Measurements from ENCODE around the gene NBL1.

The NBL1 gene

DNA sequence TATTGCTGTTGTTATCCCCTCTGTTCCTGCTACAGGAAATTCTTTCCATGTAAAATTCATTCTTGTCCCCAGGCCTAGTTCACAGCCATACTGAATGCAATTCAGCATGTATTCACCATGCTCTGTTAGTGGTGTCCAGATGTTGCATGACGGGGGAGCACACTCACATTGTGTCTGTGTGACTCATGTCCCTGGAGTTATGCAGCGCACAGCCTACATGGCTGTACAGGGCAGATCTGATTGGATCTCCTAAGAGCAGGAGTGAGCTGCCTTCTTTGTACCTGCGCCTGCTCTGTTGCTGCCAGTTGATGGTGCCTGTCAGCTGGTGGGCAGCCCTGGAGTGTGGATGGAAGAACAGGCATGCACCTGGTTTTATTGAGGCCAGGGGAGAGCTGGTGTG lies 38.1 kb downstream of the NBL1 start (continued):
- TF ChIP-seq ZNF8 (CRISPR knock-in tag; IDR thresholded peaks at IDR 0.05) (no peak), ZC3H10 (CRISPR knock-in tag; IDR thresholded peaks at IDR 0.05) (no peak), GLIS3 (CRISPR knock-in tag; IDR thresholded peaks at IDR 0.05) (no peak)
- TF ChIP-seq, protein P1, sequence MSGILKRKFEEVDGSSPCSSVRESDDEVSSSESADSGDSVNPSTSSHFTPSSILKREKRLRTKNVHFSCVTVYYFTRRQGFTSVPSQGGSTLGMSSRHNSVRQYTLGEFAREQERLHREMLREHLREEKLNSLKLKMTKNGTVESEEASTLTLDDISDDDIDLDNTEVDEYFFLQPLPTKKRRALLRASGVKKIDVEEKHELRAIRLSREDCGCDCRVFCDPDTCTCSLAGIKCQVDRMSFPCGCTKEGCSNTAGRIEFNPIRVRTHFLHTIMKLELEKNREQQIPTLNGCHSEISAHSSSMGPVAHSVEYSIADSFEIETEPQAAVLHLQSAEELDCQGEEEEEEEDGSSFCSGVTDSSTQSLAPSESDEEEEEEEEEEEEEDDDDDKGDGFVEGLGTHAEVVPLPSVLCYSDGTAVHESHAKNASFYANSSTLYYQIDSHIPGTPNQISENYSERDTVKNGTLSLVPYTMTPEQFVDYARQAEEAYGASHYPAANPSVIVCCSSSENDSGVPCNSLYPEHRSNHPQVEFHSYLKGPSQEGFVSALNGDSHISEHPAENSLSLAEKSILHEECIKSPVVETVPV (CRISPR knock-in tag; IDR thresholded peaks at IDR 0.05), result no peak

DNA sequence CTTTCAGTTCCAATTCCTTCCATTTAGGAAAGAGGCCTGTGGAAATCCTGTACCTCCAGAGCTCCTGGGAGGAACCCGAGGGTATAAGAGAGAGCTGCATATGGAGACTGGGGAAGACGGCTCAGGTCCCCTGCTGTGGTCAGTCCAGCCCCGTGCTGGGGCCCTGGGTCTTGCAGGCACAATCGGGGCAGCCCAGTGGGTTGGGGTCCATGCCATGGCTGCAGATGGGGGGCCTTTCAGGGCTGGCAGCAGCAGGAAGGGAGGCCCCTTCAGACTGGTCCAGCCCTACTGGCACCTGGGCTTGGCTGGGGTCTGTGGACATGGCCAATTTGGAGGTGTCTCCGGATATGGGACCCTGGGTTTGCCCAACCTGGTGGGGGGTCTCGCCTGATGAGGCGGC lies 38.8 kb downstream of the NBL1 start:
- TF ChIP-seq, protein P2, sequence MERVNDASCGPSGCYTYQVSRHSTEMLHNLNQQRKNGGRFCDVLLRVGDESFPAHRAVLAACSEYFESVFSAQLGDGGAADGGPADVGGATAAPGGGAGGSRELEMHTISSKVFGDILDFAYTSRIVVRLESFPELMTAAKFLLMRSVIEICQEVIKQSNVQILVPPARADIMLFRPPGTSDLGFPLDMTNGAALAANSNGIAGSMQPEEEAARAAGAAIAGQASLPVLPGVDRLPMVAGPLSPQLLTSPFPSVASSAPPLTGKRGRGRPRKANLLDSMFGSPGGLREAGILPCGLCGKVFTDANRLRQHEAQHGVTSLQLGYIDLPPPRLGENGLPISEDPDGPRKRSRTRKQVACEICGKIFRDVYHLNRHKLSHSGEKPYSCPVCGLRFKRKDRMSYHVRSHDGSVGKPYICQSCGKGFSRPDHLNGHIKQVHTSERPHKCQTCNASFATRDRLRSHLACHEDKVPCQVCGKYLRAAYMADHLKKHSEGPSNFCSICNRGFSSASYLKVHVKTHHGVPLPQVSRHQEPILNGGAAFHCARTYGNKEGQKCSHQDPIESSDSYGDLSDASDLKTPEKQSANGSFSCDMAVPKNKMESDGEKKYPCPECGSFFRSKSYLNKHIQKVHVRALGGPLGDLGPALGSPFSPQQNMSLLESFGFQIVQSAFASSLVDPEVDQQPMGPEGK (CRISPR knock-in tag; IDR thresholded peaks at IDR 0.05; ENCODE audit: borderline replicate concordance), result no peak
- TF ChIP-seq CSDC2 (CRISPR knock-in tag; IDR thresholded peaks at IDR 0.05), result no peak
- no peak for TF ChIP-seq GLIS3 (CRISPR knock-in tag; IDR thresholded peaks at IDR 0.05)
- TF ChIP-seq, protein P1 (CRISPR knock-in tag; IDR thresholded peaks at IDR 0.05), result no peak
- no peak for TF ChIP-seq ZNF8 (CRISPR knock-in tag; IDR thresholded peaks at IDR 0.05)
- no peak for TF ChIP-seq ZFP3 (CRISPR knock-in tag; IDR thresholded peaks at IDR 0.05)
- TF ChIP-seq ZC3H10 (CRISPR knock-in tag; IDR thresholded peaks at IDR 0.05), result no peak
- TF ChIP-seq TCF4 (CRISPR knock-in tag; IDR thresholded peaks at IDR 0.05; ENCODE audit: borderline replicate concordance), result no peak
- TF ChIP-seq PPARA (CRISPR knock-in tag; IDR thresholded peaks at IDR 0.05; ENCODE audit: borderline replicate concordance), result no peak
- TF ChIP-seq BACH2 (CRISPR knock-in tag; IDR thresholded peaks at IDR 0.05; ENCODE audit: borderline replicate concordance), result no peak
- TF ChIP-seq ZFP30 (CRISPR knock-in tag; IDR thresholded peaks at IDR 0.05), result no peak
- no peak for TF ChIP-seq OSR1 (CRISPR knock-in tag; IDR thresholded peaks at IDR 0.05)
- TF ChIP-seq ARNTL (CRISPR knock-in tag; IDR thresholded peaks at IDR 0.05; ENCODE audit: borderline replicate concordance, low read depth), result no peak
- no peak for TF ChIP-seq ISL1 (CRISPR knock-in tag; IDR thresholded peaks at IDR 0.05)
- no peak for TF ChIP-seq ESRRG (CRISPR knock-in tag; IDR thresholded peaks at IDR 0.05)
- TF ChIP-seq, protein P3, sequence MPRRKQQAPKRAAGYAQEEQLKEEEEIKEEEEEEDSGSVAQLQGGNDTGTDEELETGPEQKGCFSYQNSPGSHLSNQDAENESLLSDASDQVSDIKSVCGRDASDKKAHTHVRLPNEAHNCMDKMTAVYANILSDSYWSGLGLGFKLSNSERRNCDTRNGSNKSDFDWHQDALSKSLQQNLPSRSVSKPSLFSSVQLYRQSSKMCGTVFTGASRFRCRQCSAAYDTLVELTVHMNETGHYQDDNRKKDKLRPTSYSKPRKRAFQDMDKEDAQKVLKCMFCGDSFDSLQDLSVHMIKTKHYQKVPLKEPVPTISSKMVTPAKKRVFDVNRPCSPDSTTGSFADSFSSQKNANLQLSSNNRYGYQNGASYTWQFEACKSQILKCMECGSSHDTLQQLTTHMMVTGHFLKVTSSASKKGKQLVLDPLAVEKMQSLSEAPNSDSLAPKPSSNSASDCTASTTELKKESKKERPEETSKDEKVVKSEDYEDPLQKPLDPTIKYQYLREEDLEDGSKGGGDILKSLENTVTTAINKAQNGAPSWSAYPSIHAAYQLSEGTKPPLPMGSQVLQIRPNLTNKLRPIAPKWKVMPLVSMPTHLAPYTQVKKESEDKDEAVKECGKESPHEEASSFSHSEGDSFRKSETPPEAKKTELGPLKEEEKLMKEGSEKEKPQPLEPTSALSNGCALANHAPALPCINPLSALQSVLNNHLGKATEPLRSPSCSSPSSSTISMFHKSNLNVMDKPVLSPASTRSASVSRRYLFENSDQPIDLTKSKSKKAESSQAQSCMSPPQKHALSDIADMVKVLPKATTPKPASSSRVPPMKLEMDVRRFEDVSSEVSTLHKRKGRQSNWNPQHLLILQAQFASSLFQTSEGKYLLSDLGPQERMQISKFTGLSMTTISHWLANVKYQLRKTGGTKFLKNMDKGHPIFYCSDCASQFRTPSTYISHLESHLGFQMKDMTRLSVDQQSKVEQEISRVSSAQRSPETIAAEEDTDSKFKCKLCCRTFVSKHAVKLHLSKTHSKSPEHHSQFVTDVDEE (CRISPR knock-in tag; IDR thresholded peaks at IDR 0.05), result no peak
- TF ChIP-seq, protein P4, sequence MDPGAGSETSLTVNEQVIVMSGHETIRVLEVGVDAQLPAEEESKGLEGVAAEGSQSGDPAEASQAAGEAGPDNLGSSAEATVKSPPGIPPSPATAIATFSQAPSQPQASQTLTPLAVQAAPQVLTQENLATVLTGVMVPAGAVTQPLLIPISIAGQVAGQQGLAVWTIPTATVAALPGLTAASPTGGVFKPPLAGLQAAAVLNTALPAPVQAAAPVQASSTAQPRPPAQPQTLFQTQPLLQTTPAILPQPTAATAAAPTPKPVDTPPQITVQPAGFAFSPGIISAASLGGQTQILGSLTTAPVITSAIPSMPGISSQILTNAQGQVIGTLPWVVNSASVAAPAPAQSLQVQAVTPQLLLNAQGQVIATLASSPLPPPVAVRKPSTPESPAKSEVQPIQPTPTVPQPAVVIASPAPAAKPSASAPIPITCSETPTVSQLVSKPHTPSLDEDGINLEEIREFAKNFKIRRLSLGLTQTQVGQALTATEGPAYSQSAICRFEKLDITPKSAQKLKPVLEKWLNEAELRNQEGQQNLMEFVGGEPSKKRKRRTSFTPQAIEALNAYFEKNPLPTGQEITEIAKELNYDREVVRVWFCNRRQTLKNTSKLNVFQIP (CRISPR knock-in tag; IDR thresholded peaks at IDR 0.05; ENCODE audit: borderline replicate concordance, low read depth), result no peak
- ATAC-seq, result no peak

DNA sequence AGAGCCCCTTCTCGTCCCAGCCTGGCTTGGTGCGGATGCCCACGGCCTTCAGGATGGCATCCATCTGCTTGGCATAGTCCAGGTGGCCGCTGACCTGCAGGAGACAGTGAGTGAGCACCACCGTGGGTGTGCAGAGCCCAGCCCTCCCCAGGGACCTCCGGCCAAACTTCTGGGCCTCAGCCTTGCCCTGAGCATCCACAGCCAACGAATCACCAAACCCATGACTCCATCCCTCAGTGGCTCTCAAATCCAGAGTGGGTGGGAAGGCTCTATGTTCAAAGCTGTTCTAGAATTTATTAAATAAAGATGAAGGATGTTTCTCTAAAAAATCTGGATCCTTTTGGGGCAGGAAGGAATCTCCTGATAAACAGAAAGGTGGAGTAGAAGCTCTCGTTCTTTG lies 39.2 kb downstream of the NBL1 start:
- no peak for ATAC-seq
- no peak for TF ChIP-seq ZC3H10 (CRISPR knock-in tag; IDR thresholded peaks at IDR 0.05)
- no peak for TF ChIP-seq ISL1 (CRISPR knock-in tag; IDR thresholded peaks at IDR 0.05)
- no peak for TF ChIP-seq OSR1 (CRISPR knock-in tag; IDR thresholded peaks at IDR 0.05)
- no peak for TF ChIP-seq ZFP3 (CRISPR knock-in tag; IDR thresholded peaks at IDR 0.05)
- no peak for TF ChIP-seq ZNF8 (CRISPR knock-in tag; IDR thresholded peaks at IDR 0.05)

DNA sequence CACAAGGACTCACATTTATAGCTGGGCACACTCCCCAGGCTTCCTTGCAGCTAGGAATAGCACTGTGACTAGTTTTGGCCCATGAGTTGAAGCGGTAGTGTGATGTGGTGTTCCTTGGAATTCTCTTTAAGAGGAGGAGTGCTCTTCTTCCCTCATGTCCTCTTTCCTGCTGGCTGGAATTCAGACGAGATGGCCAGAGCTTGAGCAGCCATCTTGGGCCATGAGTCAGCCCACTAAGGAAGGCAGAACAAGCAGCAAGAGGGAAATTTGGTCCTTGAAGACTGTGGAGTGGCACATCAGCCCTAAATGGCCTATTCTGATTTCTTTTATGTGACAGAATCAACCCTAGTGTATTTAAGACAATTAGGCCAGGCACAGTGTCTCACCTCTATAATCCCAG lies 40.6 kb downstream of the NBL1 start:
- no peak for ATAC-seq
- TF ChIP-seq TCF4 (CRISPR knock-in tag; IDR thresholded peaks at IDR 0.05; ENCODE audit: borderline replicate concordance), result no peak
- no peak for TF ChIP-seq ZNF565 (CRISPR knock-in tag; conservative IDR thresholded peaks at IDR 0.05; ENCODE audit: low read depth)
- no peak for TF ChIP-seq TOX (CRISPR knock-in tag; IDR thresholded peaks at IDR 0.05; ENCODE audit: borderline replicate concordance)
- no peak for TF ChIP-seq ZNF70 (CRISPR knock-in tag; IDR thresholded peaks at IDR 0.05)
- no peak for TF ChIP-seq ZFP30 (CRISPR knock-in tag; IDR thresholded peaks at IDR 0.05)
- TF ChIP-seq OSR1 (CRISPR knock-in tag; IDR thresholded peaks at IDR 0.05), result no peak
- TF ChIP-seq ARNTL (CRISPR knock-in tag; IDR thresholded peaks at IDR 0.05; ENCODE audit: borderline replicate concordance, low read depth), result no peak
- no peak for TF ChIP-seq SNAI2 (CRISPR knock-in tag; IDR thresholded peaks at IDR 0.05)
- TF ChIP-seq, protein P1 (CRISPR knock-in tag; IDR thresholded peaks at IDR 0.05), result no peak
- TF ChIP-seq RARB (CRISPR knock-in tag; IDR thresholded peaks at IDR 0.05), result no peak
- TF ChIP-seq, protein P2 (CRISPR knock-in tag; IDR thresholded peaks at IDR 0.05; ENCODE audit: borderline replicate concordance), result no peak
- TF ChIP-seq BACH2 (CRISPR knock-in tag; IDR thresholded peaks at IDR 0.05; ENCODE audit: borderline replicate concordance), result no peak
- TF ChIP-seq ZFP3 (CRISPR knock-in tag; IDR thresholded peaks at IDR 0.05), result no peak
- TF ChIP-seq GLIS3 (CRISPR knock-in tag; IDR thresholded peaks at IDR 0.05), result no peak
- TF ChIP-seq ISL1 (CRISPR knock-in tag; IDR thresholded peaks at IDR 0.05), result no peak

All from SK-N-SH treated with all-trans-retinoic acid at 6 μM for 48 hours (cell line).